HG02798 (cell line): ENCODE measurements around the gene RBMX.
A peak's percentile ranks its signal among the peaks of the same experiment; 100 is the strongest.
"Not testable (repeated sequence)": the region's sequence is repeated elsewhere in the genome, so short reads cannot be mapped to it uniquely, and the experiment has no call there.

Experiments used
- ATAC-seq: cut with Tn5 transposase; IDR thresholded peaks from one replicate; pipeline ENCODE4 v1.9.1; 2021; ENCODE audit warnings: mild to moderate bottlenecking; ENCODE audit not compliant: unreplicated experiment, poor library complexity

Gene RBMX

GRCh38 chrX:136880452-136881013 lies at the start of gene RBMX:
Gene RBMX, minus strand, starts transcription at chrX:136880725. Its CDS starts 1,298 bp downstream, at chrX:136879427.
- peak; percentile 97 for ATAC-seq

- ATAC-seq, result not testable (repeated sequence)
These were observed 40.9 kb upstream of the RBMX start for GRCh38 chrX:136921438-136921837.

GRCh38 chrX:136920001-136920400 lies 39.5 kb upstream of the RBMX start:
- ATAC-seq, result no peak

- ATAC-seq, result no peak
These were observed 36.3 kb upstream of the RBMX start for GRCh38 chrX:136916827-136917226.

- not testable (repeated sequence) for ATAC-seq
These were observed 31.1 kb upstream of the RBMX start for GRCh38 chrX:136911661-136912060.

GRCh38 chrX:136911253-136911652 lies 30.7 kb upstream of the RBMX start:
- no peak for ATAC-seq

- no peak for ATAC-seq
These were observed 30.1 kb upstream of the RBMX start for GRCh38 chrX:136910565-136911035.

- peak; percentile 79 for ATAC-seq
These were observed 29.4 kb upstream of the RBMX start for GRCh38 chrX:136909706-136910564.

- peak; percentile 72 for ATAC-seq
These were observed 28.7 kb upstream of the RBMX start for GRCh38 chrX:136909119-136909705.

GRCh38 chrX:136907621-136908020 lies 27.1 kb upstream of the RBMX start:
- ATAC-seq, result no peak

- ATAC-seq, result no peak
These were observed 26.5 kb upstream of the RBMX start for GRCh38 chrX:136906921-136907510.

- not testable (repeated sequence) for ATAC-seq
These were observed 23.5 kb upstream of the RBMX start for GRCh38 chrX:136904067-136904466.

- ATAC-seq, result not testable (repeated sequence)
These were observed 19.5 kb upstream of the RBMX start for GRCh38 chrX:136900071-136900470.

- ATAC-seq, result no peak
These were observed 18.7 kb upstream of the RBMX start for GRCh38 chrX:136899221-136899620.

GRCh38 chrX:136898752-136899151 lies 18.2 kb upstream of the RBMX start:
- ATAC-seq, result not testable (repeated sequence)

- ATAC-seq, result no peak
These were observed 15.8 kb upstream of the RBMX start for GRCh38 chrX:136896121-136896914.

- ATAC-seq, result no peak
These were observed 11.9 kb upstream of the RBMX start for GRCh38 chrX:136892412-136892811.

- ATAC-seq, result not testable (repeated sequence)
These were observed 10.1 kb upstream of the RBMX start for GRCh38 chrX:136890596-136890995.

GRCh38 chrX:136889269-136889668 lies 8.7 kb upstream of the RBMX start:
- no peak for ATAC-seq

- peak; percentile 18 for ATAC-seq
These were observed 498 bp downstream of the RBMX start for GRCh38 chrX:136880003-136880451.
